ENCODE data around the gene LAG3. TPM values are rescaled to one million over a fixed set of nuclear protein-coding genes. Genes with fewer than 3 reads are reported as not detected.

Gene LAG3
- total RNA-seq, 1 experiment from 2014 or later: 2.6 TPM

- DNase-seq (ENCODE audit: low spot score): peak; percentile 19
- TF ChIP-seq IRF2 (CRISPR knock-in tag; IDR thresholded peaks at IDR 0.05; ENCODE audit: borderline replicate concordance, low read depth) (0 out of 2 replicates have a peak, but pooled peaks have one; percentile 0), ERG (CRISPR knock-in tag; IDR thresholded peaks at IDR 0.05) (no peak), E2F1 (CRISPR knock-in tag; IDR thresholded peaks at IDR 0.05) (no peak), MYBL2 (CRISPR knock-in tag; IDR thresholded peaks at IDR 0.05) (no peak), RORB (CRISPR knock-in tag; IDR thresholded peaks at IDR 0.05) (no peak), GRHL2 (CRISPR knock-in tag; IDR thresholded peaks at IDR 0.05; ENCODE audit: insufficient replicate concordance, severe bottlenecking) (no peak), OVOL2 (CRISPR knock-in tag; IDR thresholded peaks at IDR 0.05; ENCODE audit: borderline replicate concordance) (no peak), ZNF232 (CRISPR knock-in tag; IDR thresholded peaks at IDR 0.05) (no peak), CDX4 (CRISPR knock-in tag; IDR thresholded peaks at IDR 0.05; ENCODE audit: borderline replicate concordance) (no peak), ATF1 (CRISPR knock-in tag; IDR thresholded peaks at IDR 0.05) (no peak), ZBTB43 (CRISPR knock-in tag; IDR thresholded peaks at IDR 0.05) (0 out of 2 replicates have a peak, but pooled peaks have one; percentile 7), KAT7 (CRISPR knock-in tag; IDR thresholded peaks at IDR 0.05; ENCODE audit: borderline replicate concordance) (no peak), ZNF532 (CRISPR knock-in tag; IDR thresholded peaks at IDR 0.05; ENCODE audit: borderline replicate concordance) (no peak), CBFB (CRISPR knock-in tag; IDR thresholded peaks at IDR 0.05; ENCODE audit: low read depth) (no peak), HMGXB4 (CRISPR knock-in tag; IDR thresholded peaks at IDR 0.05) (0 out of 2 replicates have a peak, but pooled peaks have one; percentile 16), ATF3 (CRISPR knock-in tag; conservative IDR thresholded peaks at IDR 0.05) (no peak; the same call in 1 of the 2 replicates), ZNF281 (CRISPR knock-in tag; IDR thresholded peaks at IDR 0.05) (no peak; the same call in 1 of the 2 replicates), FOXJ3 (CRISPR knock-in tag; IDR thresholded peaks at IDR 0.05; ENCODE audit: borderline replicate concordance) (no peak), IRF1 (CRISPR knock-in tag; IDR thresholded peaks at IDR 0.05) (no peak), ZNF416 (CRISPR knock-in tag; IDR thresholded peaks at IDR 0.05) (no peak), NR2C2 (CRISPR knock-in tag; IDR thresholded peaks at IDR 0.05) (no peak; the same call in 1 of the 2 replicates)
These were observed 47.9 kb upstream of the LAG3 start for GRCh38 chr12:6724409-6724797.

More at GRCh38 chr12:6724409-6724797, 47.9 kb upstream of the LAG3 start:
- POLR2A ChIA-PET: interaction anchor here (0.6 to 2.6 kb wide), 13 partner anchors 10 to 167 kb away, joined by 3 to 39 read pairs (median 4); partner anchors contain the start of genes CDCA3, GPR162, MLF2 and PTMS
- no peak; the same call in 1 of the 2 replicates for ATAC-seq
- Mint-ChIP-seq H3K36me3 (peaks cover 18% of the 10 kb centered on the region; the same call in 1 of the 2 replicates), H3K4me1 (peaks cover 11% of the 10 kb centered on the region), H3K4me3 (peak overlapping the region; percentile 88), H3K27ac (peak overlapping the region; percentile 97), H3K9me3 (no peaks in the 10 kb centered on the region), H3K27me3 (ENCODE audit: low read depth) (peaks cover 16% of the 10 kb centered on the region)
- CTCF ChIA-PET: interaction anchor here (0.6 to 2.4 kb wide), 27 partner anchors 12 to 238 kb away, joined by 3 to 25 read pairs (median 4); partner anchors contain the start of genes LAG3, MLF2, PTMS and SPSB2
